ENCODE results near the gene RNU1-3. TPM values are rescaled to one million over a fixed set of nuclear protein-coding genes. Genes with fewer than 3 reads are reported as not detected.
"Not testable (repeated sequence)": the region's sequence is repeated elsewhere in the genome, so short reads cannot be mapped to it uniquely, and the experiment has no call there.

Gene RNU1-3
- total RNA-seq, 3 donors from 2014 or later (not counting 1 experiment from before 2014, with no cell fraction given), result 2,937 to 3,261 (median 3,038) TPM

GRCh38 chr1:16709659-16710087 lies 42.9 kb upstream of the RNU1-3 start:
- H3K27ac Mint-ChIP-seq; H3K4me1 Mint-ChIP-seq; H3K9me3 ChIP-seq (ENCODE audit: control insufficient read depth, insufficient read depth, low read length); intact Hi-C loops (cut with micrococcal nuclease); H3K27me3 Mint-ChIP-seq (ENCODE audit: low read depth in 2 of 2); H3K4me3 ChIP-seq (ENCODE audit: low read length); H3K9me3 Mint-ChIP-seq; H3K36me3 ChIP-seq (ENCODE audit: control insufficient read depth, insufficient read depth, low read length); H3K4me1 ChIP-seq (ENCODE audit: control insufficient read depth, insufficient read depth, low read length); H3K27me3 ChIP-seq (ENCODE audit: control insufficient read depth, insufficient read depth, low read length); H3K36me3 Mint-ChIP-seq; H3K4me3 Mint-ChIP-seq; H3K27ac ChIP-seq (ENCODE audit: low read length): not testable (repeated sequence)
- ATAC-seq, result peak; percentile 81 to 89 (median 83)
- peak in 1 of 2 donors; percentile 66 for DNase-seq
- TF ChIP-seq, protein P1, sequence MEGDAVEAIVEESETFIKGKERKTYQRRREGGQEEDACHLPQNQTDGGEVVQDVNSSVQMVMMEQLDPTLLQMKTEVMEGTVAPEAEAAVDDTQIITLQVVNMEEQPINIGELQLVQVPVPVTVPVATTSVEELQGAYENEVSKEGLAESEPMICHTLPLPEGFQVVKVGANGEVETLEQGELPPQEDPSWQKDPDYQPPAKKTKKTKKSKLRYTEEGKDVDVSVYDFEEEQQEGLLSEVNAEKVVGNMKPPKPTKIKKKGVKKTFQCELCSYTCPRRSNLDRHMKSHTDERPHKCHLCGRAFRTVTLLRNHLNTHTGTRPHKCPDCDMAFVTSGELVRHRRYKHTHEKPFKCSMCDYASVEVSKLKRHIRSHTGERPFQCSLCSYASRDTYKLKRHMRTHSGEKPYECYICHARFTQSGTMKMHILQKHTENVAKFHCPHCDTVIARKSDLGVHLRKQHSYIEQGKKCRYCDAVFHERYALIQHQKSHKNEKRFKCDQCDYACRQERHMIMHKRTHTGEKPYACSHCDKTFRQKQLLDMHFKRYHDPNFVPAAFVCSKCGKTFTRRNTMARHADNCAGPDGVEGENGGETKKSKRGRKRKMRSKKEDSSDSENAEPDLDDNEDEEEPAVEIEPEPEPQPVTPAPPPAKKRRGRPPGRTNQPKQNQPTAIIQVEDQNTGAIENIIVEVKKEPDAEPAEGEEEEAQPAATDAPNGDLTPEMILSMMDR (IDR thresholded peaks at IDR 0.05), result peak; percentile 72
- 0% methylated on average over 1 of the region's 3 CpGs for WGBS (ENCODE audit: insufficient coverage)

DNA sequence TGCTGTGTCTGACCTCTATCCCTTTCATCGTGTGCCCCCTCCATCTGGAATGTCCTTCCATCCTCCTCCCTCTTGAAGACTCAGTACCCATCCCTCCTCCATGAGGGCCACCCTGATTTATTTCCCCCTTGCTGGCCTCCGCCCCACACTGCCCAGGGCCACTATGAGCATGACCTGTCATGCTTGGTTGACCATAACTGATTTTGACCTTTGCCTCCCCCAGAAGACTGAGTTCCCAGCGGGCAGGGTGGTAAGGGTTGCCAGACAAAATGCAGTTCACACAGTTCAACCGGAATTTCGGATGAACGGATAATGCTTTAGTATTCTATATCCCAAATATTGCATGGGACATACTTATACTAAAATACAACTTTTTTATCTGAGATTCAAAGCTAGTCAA lies 42.0 kb upstream of the RNU1-3 start:
- H3K27ac Mint-ChIP-seq; H3K36me3 ChIP-seq (ENCODE audit: control insufficient read depth, insufficient read depth, low read length); ATAC-seq; H3K9me3 Mint-ChIP-seq; H3K36me3 Mint-ChIP-seq; H3K4me1 ChIP-seq (ENCODE audit: control insufficient read depth, insufficient read depth, low read length); H3K4me3 ChIP-seq (ENCODE audit: low read length); intact Hi-C loops (cut with micrococcal nuclease); H3K27ac ChIP-seq (ENCODE audit: low read length); H3K4me3 Mint-ChIP-seq; H3K4me1 Mint-ChIP-seq; H3K27me3 ChIP-seq (ENCODE audit: control insufficient read depth, insufficient read depth, low read length); H3K27me3 Mint-ChIP-seq (ENCODE audit: low read depth in 2 of 2); DNase-seq; H3K9me3 ChIP-seq (ENCODE audit: control insufficient read depth, insufficient read depth, low read length): not testable (repeated sequence)
- no CpG with 5 or more reads among the region's 6 CpGs for WGBS (ENCODE audit: insufficient coverage)

DNA sequence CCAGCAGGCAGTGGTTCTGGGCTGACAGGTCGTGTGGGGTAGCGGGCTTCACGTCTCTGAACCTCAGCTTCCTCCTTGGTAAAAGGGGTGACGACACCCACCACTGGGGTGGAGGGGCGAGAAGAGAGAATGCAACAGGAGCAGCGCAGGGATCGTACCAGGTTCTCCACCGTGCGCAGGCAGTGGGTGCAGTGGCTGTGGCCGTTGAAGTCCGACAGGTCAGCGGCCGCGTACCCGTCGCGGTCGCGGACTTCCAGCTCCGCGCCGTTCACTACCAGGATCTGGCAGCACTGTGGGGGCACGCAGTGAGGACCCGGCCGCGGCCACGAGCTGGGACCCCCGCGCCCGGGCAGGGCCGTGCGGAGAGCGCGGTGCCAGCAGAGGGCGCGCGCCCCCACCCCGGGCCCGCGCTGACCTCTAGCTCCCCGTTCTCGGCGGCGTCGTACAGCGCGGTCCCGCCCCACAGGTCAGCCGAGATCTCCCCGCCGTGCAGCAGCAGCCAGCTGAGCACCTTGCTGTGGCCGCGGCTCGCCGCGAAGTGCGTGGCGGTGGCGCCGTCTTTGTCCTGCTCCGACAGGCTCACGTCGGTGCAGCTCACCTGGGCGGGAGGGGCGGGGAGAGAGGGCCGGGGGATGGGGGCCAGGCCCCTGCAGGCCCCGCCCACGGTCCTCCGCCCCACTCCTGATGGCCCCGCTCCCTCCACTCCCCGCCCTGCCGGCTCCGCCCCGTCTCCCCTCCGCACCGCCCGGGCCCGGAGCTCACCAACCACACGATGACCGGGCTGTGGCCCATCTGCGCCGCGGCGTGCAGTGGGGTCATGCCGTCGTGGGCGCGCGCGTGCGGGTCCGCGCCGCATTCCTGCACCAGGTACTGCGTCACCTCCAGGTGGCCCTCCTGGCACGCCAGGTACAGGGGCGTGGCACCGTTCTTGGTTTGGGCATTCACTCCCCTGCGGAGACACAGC lies 40.7 kb upstream of the RNU1-3 start:
- ATAC-seq, result peak in 2 of 3 donors; percentile 55 to 61
- H3K9me3 Mint-ChIP-seq; H3K36me3 ChIP-seq (ENCODE audit: control insufficient read depth, insufficient read depth, low read length); H3K9me3 ChIP-seq (ENCODE audit: control insufficient read depth, insufficient read depth, low read length); intact Hi-C loops (cut with micrococcal nuclease); H3K27ac ChIP-seq (ENCODE audit: low read length); DNase-seq; H3K27me3 ChIP-seq (ENCODE audit: control insufficient read depth, insufficient read depth, low read length); H3K27me3 Mint-ChIP-seq (ENCODE audit: low read depth in 2 of 2); H3K4me3 ChIP-seq (ENCODE audit: low read length); H3K36me3 Mint-ChIP-seq; H3K4me1 Mint-ChIP-seq; H3K27ac Mint-ChIP-seq; H3K4me1 ChIP-seq (ENCODE audit: control insufficient read depth, insufficient read depth, low read length): not testable (repeated sequence)
- peak overlapping the region; percentile 13 for H3K4me3 Mint-ChIP-seq
- WGBS (ENCODE audit: insufficient coverage), result 12% methylated on average over 61 of the region's 99 CpGs
- TF ChIP-seq, protein P1 (IDR thresholded peaks at IDR 0.05), result peak; percentile 24

DNA sequence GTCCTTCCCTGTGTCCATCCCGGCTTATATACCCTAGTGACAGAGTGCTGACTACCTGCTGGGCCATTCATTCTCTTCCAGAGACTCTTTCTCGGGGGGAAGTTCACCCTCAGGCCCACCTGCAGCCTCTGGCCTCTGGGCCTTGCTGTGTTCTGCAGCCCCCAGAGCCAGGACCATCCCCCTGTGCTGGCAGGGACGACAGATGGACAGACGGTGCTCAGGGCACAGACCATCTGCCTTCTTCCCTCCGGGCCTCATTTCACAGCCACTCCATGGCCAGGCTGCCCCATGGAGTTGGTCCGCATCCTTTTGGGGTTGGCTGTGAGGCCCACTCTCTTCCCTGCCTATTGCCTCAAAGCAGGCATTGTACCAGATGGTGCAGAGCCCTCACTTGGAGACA lies 39.6 kb upstream of the RNU1-3 start:
- H3K36me3 ChIP-seq (ENCODE audit: control insufficient read depth, insufficient read depth, low read length); H3K27ac ChIP-seq (ENCODE audit: low read length); H3K4me1 Mint-ChIP-seq; H3K4me1 ChIP-seq (ENCODE audit: control insufficient read depth, insufficient read depth, low read length); DNase-seq; H3K4me3 ChIP-seq (ENCODE audit: low read length); H3K9me3 Mint-ChIP-seq; H3K36me3 Mint-ChIP-seq; intact Hi-C loops (cut with micrococcal nuclease); H3K27me3 Mint-ChIP-seq (ENCODE audit: low read depth in 2 of 2); H3K27me3 ChIP-seq (ENCODE audit: control insufficient read depth, insufficient read depth, low read length); ATAC-seq; H3K4me3 Mint-ChIP-seq; H3K27ac Mint-ChIP-seq; H3K9me3 ChIP-seq (ENCODE audit: control insufficient read depth, insufficient read depth, low read length): not testable (repeated sequence)
- WGBS (ENCODE audit: insufficient coverage), result 92% methylated on average over 5 of the region's 6 CpGs

GRCh38 chr1:16704502-16705100 lies 37.9 kb upstream of the RNU1-3 start:
- H3K9me3 Mint-ChIP-seq; H3K36me3 ChIP-seq (ENCODE audit: control insufficient read depth, insufficient read depth, low read length); H3K36me3 Mint-ChIP-seq; H3K27me3 Mint-ChIP-seq (ENCODE audit: low read depth in 2 of 2); H3K4me3 ChIP-seq (ENCODE audit: low read length); intact Hi-C loops (cut with micrococcal nuclease); H3K4me1 Mint-ChIP-seq; DNase-seq; ATAC-seq; H3K27me3 ChIP-seq (ENCODE audit: control insufficient read depth, insufficient read depth, low read length); H3K27ac ChIP-seq (ENCODE audit: low read length); H3K9me3 ChIP-seq (ENCODE audit: control insufficient read depth, insufficient read depth, low read length); H3K27ac Mint-ChIP-seq; H3K4me3 Mint-ChIP-seq; H3K4me1 ChIP-seq (ENCODE audit: control insufficient read depth, insufficient read depth, low read length): not testable (repeated sequence)
- WGBS (ENCODE audit: insufficient coverage), result 88% methylated on average over 8 of the region's 16 CpGs

- H3K4me3 ChIP-seq (ENCODE audit: low read length); H3K9me3 Mint-ChIP-seq; H3K27ac ChIP-seq (ENCODE audit: low read length); H3K9me3 ChIP-seq (ENCODE audit: control insufficient read depth, insufficient read depth, low read length); H3K4me3 Mint-ChIP-seq; H3K4me1 ChIP-seq (ENCODE audit: control insufficient read depth, insufficient read depth, low read length); H3K27ac Mint-ChIP-seq; H3K36me3 ChIP-seq (ENCODE audit: control insufficient read depth, insufficient read depth, low read length); ATAC-seq; intact Hi-C loops (cut with micrococcal nuclease); DNase-seq; H3K4me1 Mint-ChIP-seq; H3K27me3 Mint-ChIP-seq (ENCODE audit: low read depth in 2 of 2); H3K36me3 Mint-ChIP-seq; H3K27me3 ChIP-seq (ENCODE audit: control insufficient read depth, insufficient read depth, low read length): not testable (repeated sequence)
- 100% methylated on average over 2 of the region's 13 CpGs for WGBS (ENCODE audit: insufficient coverage)
Measured at GRCh38 chr1:16704076-16704475, 37.3 kb upstream of the RNU1-3 start.
